GM12878 (cell line): ENCODE results near the gene SIRT7. TPM values are rescaled to one million over a fixed set of nuclear protein-coding genes. Genes with fewer than 3 reads are reported as not detected.

Experiments
- CHD2 ChIP-seq: IDR thresholded peaks from 2 replicates; pipeline ENCODE4 v1.6.1; 2011; ENCODE audit warnings: low read depth, low read length, improper control_type of control experiment, borderline replicate concordance
- ESRRA ChIP-seq: IDR thresholded peaks from 2 replicates; pipeline ENCODE4 v1.6.1; 2012; ENCODE audit warnings: mild to moderate bottlenecking, low read length, improper control_type of control experiment
- HCFC1 ChIP-seq: fragments of 150-350 bp; IDR thresholded peaks from 2 replicates; pipeline ENCODE4 v1.6.1; 2014; ENCODE audit warnings: low read length
- NR2F1 ChIP-seq: fragments of 450-650 bp; conservative IDR thresholded peaks from 2 replicates; pipeline ENCODE4 v1.6.1; 2017; ENCODE audit warnings: mild to moderate bottlenecking
- TARDBP ChIP-seq: IDR thresholded peaks from 2 replicates; pipeline ENCODE4 v1.6.1; 2016; ENCODE audit warnings: borderline replicate concordance
- polyA plus RNA-seq, 11 experiments: library from polyadenylated mRNA; depleted of rRNA in 4 of 11; unstranded in 6 of 11; stranded (reverse) in 5 of 11; fragments of >200 nt; fragmentation: Nextera tagmentation in 4 of 11; fragmentation: Illumina TruSeq in 1 of 11; extraction: Ambion mirVana in 4 of 11; extraction: Trizol in 1 of 11; gene quantifications; 1 replicate in 1 of 11; 2 replicates in 10 of 11; pipeline versions ENCODE4 v1.2.1 to v1.2.3, GENCODE V29; 2011 to 2016; ENCODE audit warnings: inconsistent platforms in 2 of 11, missing spikeins in 2 of 11, low read depth in 1 of 11
- total RNA-seq, 4 experiments: library from RNA; depleted of rRNA in 3 of 4; stranded (reverse); fragments of >200 nt in 3 of 4; fragmentation: Illumina TruSeq in 1 of 4; extraction: Trizol in 1 of 4; gene quantifications; 2 replicates each; pipeline versions ENCODE4 v1.2.1 to v1.2.3, GENCODE V29; 2013 to 2021
- TF ChIP-seq, protein P1 (sequence below): IDR thresholded peaks from 2 replicates; pipeline ENCODE4 v1.6.1; 2012; ENCODE audit warnings: mild to moderate bottlenecking, low read depth, low read length
- TF ChIP-seq, protein P2 (sequence below), 3 experiments: IDR thresholded peaks in 2 of 3; conservative IDR thresholded peaks in 1 of 3; 2 replicates each; pipeline ENCODE4 v1.5.1; 2011; ENCODE audit warnings: low read depth in 3 of 3, low read length in 3 of 3, mild to moderate bottlenecking in 3 of 3, control low read depth in 2 of 3, moderate library complexity in 2 of 3, inconsistent platforms in 1 of 3, mixed read lengths in 1 of 3; ENCODE audit not compliant: control insufficient read depth in 2 of 3, insufficient read depth in 1 of 3; ENCODE audit errors: extremely low read depth in 1 of 3

The SIRT7 gene
- total and polyA plus RNA-seq, 10 of the 15 experiments (the other 5 are each of a cell fraction or from before 2014, with no cell fraction given), result 1.2 to 56.2 (median 22.7) TPM

DNA sequence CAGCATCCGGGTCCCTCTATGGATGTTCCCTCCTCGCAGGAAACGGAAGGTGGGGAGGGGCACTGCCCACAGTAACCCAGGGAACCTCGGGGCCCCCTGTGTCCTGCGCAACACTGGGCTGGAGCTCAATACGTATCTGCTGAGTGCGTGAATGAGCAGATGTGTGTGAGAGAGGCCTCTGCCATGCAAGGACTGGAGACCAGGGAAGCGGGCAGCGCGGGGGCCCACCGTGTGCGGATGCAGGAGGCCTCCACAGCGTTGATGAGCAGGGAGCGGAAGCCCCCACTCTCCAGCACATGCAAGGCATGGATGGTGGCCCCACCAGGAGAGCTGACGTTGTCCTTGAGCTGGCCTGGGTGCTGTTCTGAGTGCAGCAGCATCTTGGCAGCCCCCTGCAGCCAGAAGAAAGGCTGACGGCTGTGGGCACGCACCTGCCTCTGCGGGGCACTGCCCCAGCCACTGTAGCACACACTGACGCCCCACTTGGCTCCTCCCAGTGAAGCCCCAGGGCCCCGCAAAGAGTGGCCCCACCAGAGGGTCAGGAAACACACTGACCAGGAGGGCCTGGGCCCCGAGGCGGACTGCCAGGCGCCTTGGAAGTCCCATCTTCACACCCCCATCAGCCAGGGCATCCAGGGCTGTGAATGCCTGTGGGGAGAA is 16.3 kb upstream of the SIRT7 start (continued):
- TF ChIP-seq CHD2, result no peak
- no peak for TF ChIP-seq TARDBP
- TF ChIP-seq, protein P1, sequence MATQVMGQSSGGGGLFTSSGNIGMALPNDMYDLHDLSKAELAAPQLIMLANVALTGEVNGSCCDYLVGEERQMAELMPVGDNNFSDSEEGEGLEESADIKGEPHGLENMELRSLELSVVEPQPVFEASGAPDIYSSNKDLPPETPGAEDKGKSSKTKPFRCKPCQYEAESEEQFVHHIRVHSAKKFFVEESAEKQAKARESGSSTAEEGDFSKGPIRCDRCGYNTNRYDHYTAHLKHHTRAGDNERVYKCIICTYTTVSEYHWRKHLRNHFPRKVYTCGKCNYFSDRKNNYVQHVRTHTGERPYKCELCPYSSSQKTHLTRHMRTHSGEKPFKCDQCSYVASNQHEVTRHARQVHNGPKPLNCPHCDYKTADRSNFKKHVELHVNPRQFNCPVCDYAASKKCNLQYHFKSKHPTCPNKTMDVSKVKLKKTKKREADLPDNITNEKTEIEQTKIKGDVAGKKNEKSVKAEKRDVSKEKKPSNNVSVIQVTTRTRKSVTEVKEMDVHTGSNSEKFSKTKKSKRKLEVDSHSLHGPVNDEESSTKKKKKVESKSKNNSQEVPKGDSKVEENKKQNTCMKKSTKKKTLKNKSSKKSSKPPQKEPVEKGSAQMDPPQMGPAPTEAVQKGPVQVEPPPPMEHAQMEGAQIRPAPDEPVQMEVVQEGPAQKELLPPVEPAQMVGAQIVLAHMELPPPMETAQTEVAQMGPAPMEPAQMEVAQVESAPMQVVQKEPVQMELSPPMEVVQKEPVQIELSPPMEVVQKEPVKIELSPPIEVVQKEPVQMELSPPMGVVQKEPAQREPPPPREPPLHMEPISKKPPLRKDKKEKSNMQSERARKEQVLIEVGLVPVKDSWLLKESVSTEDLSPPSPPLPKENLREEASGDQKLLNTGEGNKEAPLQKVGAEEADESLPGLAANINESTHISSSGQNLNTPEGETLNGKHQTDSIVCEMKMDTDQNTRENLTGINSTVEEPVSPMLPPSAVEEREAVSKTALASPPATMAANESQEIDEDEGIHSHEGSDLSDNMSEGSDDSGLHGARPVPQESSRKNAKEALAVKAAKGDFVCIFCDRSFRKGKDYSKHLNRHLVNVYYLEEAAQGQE, result no peak
- TF ChIP-seq, protein P2, sequence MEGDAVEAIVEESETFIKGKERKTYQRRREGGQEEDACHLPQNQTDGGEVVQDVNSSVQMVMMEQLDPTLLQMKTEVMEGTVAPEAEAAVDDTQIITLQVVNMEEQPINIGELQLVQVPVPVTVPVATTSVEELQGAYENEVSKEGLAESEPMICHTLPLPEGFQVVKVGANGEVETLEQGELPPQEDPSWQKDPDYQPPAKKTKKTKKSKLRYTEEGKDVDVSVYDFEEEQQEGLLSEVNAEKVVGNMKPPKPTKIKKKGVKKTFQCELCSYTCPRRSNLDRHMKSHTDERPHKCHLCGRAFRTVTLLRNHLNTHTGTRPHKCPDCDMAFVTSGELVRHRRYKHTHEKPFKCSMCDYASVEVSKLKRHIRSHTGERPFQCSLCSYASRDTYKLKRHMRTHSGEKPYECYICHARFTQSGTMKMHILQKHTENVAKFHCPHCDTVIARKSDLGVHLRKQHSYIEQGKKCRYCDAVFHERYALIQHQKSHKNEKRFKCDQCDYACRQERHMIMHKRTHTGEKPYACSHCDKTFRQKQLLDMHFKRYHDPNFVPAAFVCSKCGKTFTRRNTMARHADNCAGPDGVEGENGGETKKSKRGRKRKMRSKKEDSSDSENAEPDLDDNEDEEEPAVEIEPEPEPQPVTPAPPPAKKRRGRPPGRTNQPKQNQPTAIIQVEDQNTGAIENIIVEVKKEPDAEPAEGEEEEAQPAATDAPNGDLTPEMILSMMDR (IDR thresholded peaks at IDR 0.05 in 2 of 3, conservative IDR thresholded peaks at IDR 0.05 in 1 of 3; ENCODE audit: control insufficient read depth in 2 of 3, extremely low read depth in 1 of 3, insufficient read depth in 1 of 3, low read depth in 3 of 3, low read length in 3 of 3), result no peak
- TF ChIP-seq HCFC1, result no peak
- TF ChIP-seq NR2F1, result no peak
- no peak for TF ChIP-seq ESRRA
- TF ChIP-seq, all 136 proteins: peak for 0
